COLO668 (cell line): ENCODE data around the gene DBP.
"Not testable (repeated sequence)": the region's sequence is repeated elsewhere in the genome, so short reads cannot be mapped to it uniquely, and the experiment has no call there.

Source experiments
- DNase-seq: peaks from one replicate; lab custom pipeline; 2025; ENCODE audit not compliant: unreplicated experiment; lab: John Stamatoyannopoulos, UW

Gene DBP

GRCh38 chr19:48641850-48642249 is 4.7 kb upstream of the DBP start:
- no peak for DNase-seq

DNA sequence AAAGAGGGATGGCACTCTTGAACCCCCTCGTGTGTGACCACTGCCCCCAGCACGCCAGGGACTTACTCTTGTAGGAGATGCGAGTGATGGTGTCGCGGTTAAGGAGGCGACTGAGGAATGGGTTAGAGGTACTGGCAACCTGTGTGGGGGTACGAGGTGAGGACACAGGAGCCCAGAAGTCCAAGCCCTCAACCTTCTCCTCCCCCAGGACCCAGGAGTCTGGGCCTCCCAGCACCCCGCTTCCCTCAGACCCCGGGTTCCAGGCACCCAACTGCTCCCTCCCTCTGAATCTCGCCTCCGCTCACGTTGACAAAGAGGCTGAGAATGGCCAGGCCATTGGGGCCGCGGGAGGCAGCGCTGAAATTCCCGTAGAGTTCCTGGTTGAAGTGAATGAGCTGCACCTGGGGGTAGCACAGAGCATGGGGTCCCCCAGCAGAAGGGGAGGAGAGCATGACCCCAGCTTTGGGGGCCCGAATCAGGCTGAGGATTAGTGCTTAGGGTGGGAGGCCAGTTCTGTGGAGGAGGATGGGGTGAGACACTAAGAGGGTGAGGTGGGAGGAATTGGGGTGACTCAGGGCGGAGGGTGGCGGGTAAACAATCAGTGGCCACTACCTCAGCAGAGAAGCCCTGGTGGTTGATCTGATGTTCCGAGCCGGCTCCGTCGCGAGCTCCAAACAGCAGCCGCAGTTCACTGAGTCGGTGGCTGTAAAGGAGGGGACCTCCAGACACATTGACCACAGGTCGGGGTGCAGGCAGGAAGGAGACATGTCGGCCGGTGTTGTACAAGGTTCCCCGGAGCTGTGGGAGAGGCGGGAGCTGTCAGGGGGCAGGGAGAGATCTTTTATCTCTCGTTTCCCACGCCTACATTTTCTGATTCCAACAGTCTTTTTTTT is 2.5 kb upstream of the DBP start:
- no peak for DNase-seq

GRCh38 chr19:48638831-48639381 is 1.7 kb upstream of the DBP start:
- DNase-seq = no peak

- peak; percentile 63 for DNase-seq
Observed at GRCh38 chr19:48637948-48638830, 1.0 kb upstream of the DBP start.

DNA sequence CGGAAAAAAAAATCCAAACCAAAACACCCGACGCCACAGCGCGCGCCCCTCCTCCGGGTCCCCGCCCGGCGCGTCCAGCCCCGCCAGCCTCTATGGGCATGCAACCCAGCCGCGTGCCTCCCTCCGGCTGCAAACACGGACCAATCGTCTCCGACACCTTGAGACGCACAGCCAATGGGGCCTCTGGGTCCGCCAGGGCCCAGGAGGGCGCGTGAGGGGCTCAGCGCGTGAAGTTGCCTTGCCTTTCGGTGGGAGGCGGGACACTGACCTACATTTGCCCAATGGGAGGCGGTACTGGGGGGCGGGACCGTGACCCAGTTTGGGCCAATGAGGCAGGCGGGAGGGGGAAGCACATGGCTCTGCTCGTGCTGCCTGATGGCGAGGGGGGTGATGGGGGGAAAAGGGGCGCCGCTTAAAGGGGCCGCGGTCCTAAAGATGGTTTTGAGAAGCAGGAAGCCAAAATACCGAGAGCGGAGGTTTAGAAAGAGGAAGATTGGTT is 319 bp upstream of the DBP start:
- peak; percentile 94 for DNase-seq

DNA sequence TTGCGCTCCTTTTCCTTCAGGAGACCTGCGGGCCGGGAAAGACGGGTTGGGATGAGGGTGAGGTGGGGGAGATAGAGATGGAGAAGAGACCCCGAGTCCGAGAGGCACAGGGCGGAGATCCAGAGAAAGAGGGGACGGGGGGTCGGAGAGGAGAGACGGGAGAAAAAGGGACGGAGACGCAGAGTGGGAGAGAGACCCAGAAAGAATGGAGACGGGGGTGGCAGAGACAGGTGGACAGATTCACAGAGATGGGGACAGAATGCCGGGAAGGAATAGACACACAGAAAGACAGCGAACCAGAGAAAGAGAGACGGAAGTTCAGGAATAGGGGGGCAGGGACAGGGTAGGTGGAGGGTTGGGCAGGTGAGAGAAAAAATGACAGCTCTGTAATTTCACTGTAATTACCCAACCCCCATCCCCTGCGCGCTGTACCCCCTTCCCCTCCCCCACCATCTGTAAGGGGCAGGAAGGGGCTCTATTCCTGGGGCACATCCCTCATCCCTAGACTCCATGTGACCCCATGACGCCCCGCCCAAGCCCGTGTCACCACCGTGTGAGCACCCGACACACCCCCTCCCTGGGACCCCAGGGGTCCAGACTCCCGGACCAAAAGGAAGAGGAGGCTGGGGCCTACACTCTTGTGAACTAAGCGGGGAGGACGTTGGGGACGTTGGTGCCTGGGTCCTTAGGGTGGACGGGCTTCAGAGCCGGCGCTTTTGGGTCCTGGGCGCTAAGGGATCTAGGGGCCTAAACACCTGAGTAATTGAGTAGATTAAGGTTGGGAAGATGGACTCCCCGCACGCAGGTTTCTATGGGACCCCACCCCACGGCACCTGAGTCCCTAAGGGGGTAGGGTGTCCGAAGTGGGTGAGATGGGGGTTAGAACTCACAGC is 967 bp downstream of the DBP start:
- peak; percentile 32 for DNase-seq

GRCh38 chr19:48635263-48635965 is 1.8 kb downstream of the DBP start:
- peak; percentile 83 for DNase-seq

DNA sequence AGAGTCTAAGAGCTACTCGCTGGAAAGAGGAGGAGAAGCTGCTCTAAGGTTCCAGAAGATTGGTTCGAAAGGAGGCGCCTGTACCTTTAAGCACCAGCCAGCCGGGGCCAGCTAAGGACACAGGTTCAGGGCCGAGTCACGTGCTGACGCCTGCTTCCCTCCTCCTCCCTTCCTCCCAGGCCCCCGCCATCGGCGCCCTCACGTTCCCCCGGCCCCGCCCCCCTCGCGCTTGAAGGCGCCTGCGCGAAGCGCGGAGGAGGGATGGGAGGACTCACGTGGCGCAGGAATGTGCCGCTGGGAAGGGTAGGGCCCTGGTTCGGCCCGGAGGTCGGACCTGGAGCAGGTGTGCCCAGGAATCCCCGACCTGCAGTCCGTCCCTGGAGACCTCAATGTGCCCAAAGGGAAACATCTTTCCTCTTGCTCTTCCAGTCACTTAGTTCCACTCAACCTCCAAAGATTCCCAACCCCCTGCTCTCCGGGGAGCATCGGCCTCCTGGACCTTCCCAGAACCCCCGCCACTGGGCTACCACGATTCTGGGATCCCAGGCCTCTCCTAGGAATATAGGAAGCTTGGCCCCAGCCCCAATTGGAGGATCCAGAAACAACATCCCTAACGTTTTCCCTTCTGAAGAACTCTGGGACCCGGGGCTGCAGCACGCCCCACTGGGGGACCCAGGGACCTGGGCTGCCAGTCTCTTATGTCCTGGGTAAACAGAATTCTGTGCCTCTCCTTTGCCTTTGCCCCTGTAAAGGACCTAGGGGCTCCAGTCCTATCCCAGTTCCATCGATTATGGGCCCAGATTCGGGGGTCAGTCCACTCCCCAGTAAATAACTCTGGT is 2.5 kb downstream of the DBP start:
- DNase-seq = peak; percentile 98

GRCh38 chr19:48634036-48634342 is 3.2 kb downstream of the DBP start:
- no peak for DNase-seq

DNA sequence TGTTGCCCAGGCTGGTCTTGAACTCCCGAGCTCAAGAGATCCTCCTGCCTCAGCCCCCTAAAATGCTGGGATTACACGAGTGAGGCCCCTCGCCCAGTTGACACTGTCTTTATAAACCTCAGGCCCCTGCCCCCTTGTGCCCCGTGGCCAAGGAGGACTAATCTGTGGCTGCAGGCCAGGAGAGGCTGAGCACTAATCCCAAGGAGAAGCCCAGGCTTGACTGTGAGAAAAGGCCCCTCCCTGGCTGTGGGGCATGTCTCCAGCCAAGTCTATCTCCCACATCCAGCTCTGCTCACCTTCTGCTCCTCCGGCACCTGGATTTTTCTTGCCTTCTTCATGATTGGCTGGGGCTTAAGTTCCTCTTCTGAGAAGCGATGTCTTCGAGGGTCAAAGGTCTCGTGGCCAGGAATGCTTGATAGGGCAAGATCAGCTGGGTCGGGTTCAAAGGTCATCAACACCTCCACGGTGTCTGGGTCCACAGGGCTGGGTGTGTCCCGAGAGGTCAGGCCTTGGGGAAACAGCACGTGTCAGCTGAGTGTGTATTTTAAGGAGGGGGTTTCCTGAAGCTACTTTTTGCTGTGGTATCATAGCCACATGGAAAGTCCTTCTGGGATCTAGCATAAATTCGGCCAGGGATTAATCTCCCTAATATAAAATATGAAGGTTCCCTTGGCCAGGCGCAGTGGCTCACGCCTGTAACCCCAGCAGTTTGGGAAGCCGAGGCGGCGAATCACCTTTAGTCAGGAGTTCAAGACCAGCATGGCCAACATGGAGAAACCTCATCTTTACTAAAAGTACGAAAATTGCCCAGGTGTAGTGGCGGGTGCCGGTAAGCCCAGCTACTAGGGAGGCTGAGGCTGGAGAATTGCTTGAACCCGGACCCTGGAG is 3.8 kb downstream of the DBP start:
- DNase-seq = no peak

DNA sequence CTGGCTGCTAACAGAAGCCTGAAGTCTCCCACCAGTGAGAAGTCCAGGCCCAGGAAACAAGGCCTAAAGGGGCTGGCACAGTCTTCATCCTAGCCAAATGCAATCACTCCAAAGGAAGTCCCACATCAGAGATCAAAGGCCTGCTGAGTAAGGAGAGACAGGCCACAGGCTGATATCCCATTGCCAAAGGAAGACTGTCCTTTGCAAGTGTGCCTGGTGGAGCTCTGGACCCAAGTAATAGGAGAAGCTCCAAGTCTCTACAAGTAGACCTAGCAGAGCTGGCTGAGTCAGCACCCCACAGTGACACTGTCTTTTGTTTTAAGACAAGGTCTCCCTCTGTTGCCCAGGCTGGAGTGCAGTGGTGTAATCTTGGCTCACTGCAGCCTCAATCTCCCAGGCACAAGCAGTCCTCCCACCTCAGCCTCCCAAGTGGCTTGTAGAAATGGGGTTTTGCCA is 4.5 kb downstream of the DBP start:
- no peak for DNase-seq

GRCh38 chr19:48632286-48632685 is 4.9 kb downstream of the DBP start:
- not testable (repeated sequence) for DNase-seq

GRCh38 chr19:48631225-48631624 is 6.0 kb downstream of the DBP start:
- DNase-seq = peak; percentile 10

- DNase-seq = no peak
Observed at GRCh38 chr19:48630296-48631063, 6.7 kb downstream of the DBP start.

- peak; percentile 11 for DNase-seq
Observed at GRCh38 chr19:48629599-48630295, 7.4 kb downstream of the DBP start.

GRCh38 chr19:48629297-48629598 is 7.9 kb downstream of the DBP start:
- no peak for DNase-seq
